H1 (cell line): Measurements from ENCODE around the gene SCP2. TPM values are rescaled to one million over a fixed set of nuclear protein-coding genes. Genes with fewer than 3 reads are reported as not detected.

ENCODE experiments used
- CTCF ChIA-PET: fragments of 300-600 bp; sonication (Branson Sonifier 250); formaldehyde crosslinking; loops from one replicate; lab custom pipeline; 2021; ENCODE audit not compliant: partially characterized antibody; lab: Charles Lee
- POLR2A ChIA-PET: fragments of 300-600 bp; sonication (Branson Sonifier 250); formaldehyde crosslinking; loops from one replicate; lab custom pipeline; 2021; ENCODE audit warnings: inconsistent platforms; ENCODE audit not compliant: partially characterized antibody; lab: Charles Lee
- DNase-seq, 2 experiments: peaks; one replicate each; pipeline versions ENCODE4 v3.0.0 to v3.0.0-alpha.2; 2010 to 2022; ENCODE audit warnings: low spot score in 2 of 2, low read depth in 1 of 2, mixed read lengths in 1 of 2
- FAIRE-seq: peaks from 2 replicates; lab custom pipeline; 2011; peaks lifted over from hg19 to GRCh38; lab: Jason Lieb, UNC
- H2AFZ ChIP-seq: 2 replicates; pipeline ENCODE4 v1.8.1; 2012; ENCODE audit warnings: low read length, inconsistent platforms
- H2AK5ac ChIP-seq: 2 replicates; pipeline ENCODE4 v1.6.1; 2013; ENCODE audit warnings: low read depth, low read length
- H2BK120ac ChIP-seq: replicated peaks from 2 replicates; pipeline ENCODE3; 2013; ENCODE audit warnings: low read depth, low read length, inconsistent platforms
- H2BK12ac ChIP-seq: 2 replicates; pipeline ENCODE4 v1.6.1; 2013; ENCODE audit warnings: low read depth, low read length
- H2BK15ac ChIP-seq: 2 replicates; pipeline ENCODE4 v1.6.1; 2013; ENCODE audit warnings: low read length
- H2BK20ac ChIP-seq: 2 replicates; pipeline ENCODE4 v1.6.1; 2013; ENCODE audit warnings: low read length
- H2BK5ac ChIP-seq: 2 replicates; pipeline ENCODE4 v1.6.1; 2013; ENCODE audit warnings: low read depth, low read length
- H3K14ac ChIP-seq: 2 replicates; pipeline ENCODE4 v1.6.1; 2013; ENCODE audit warnings: inconsistent platforms; ENCODE audit not compliant: insufficient read length
- H3K18ac ChIP-seq: 2 replicates; pipeline ENCODE4 v1.6.1; 2013; ENCODE audit warnings: low read length; ENCODE audit errors: extremely low read depth
- H3K23ac ChIP-seq: 2 replicates; pipeline ENCODE4 v1.6.1; 2013; ENCODE audit warnings: inconsistent platforms; ENCODE audit not compliant: insufficient read length
- H3K23me2 ChIP-seq: 2 replicates; pipeline ENCODE4 v1.6.1; 2013; ENCODE audit warnings: low read depth, low read length
- H3K27ac ChIP-seq: 2 replicates; pipeline ENCODE4 v1.6.1; 2011; ENCODE audit warnings: low read depth, low read length, inconsistent platforms
- H3K27me3 ChIP-seq, 4 experiments: replicated peaks in 1 of 4; 1 replicate in 1 of 4; 2 replicates in 3 of 4; pipeline versions ENCODE4 v1.6.1 to v1.8.1; 2011 to 2013; ENCODE audit warnings: low read length in 3 of 4, mild to moderate bottlenecking in 3 of 4, inconsistent platforms in 2 of 4, mixed read lengths in 2 of 4, moderate library complexity in 1 of 4; ENCODE audit not compliant: control insufficient read depth in 3 of 4, insufficient read depth in 3 of 4; ENCODE audit errors: extremely low read depth in 1 of 4
- H3K36me3 ChIP-seq, 4 experiments: 2 replicates each; pipeline versions ENCODE4 v1.6.1 to v1.8.1; 2011 to 2013; ENCODE audit warnings: mild to moderate bottlenecking in 4 of 4, low read length in 3 of 4, moderate library complexity in 2 of 4, control low read depth in 1 of 4, inconsistent platforms in 1 of 4; ENCODE audit not compliant: insufficient read depth in 4 of 4, control insufficient read depth in 2 of 4
- H3K4ac ChIP-seq: replicated peaks from 2 replicates; pipeline ENCODE3; 2013; ENCODE audit warnings: low read length, low read depth, mixed read lengths, inconsistent platforms; ENCODE audit not compliant: insufficient read length
- H3K4me1 ChIP-seq, 4 experiments: replicated peaks in 1 of 4; 1 replicate in 1 of 4; 2 replicates in 3 of 4; pipeline versions ENCODE4 v1.6.1 to v1.8.1; 2011 to 2013; ENCODE audit warnings: low read length in 3 of 4, inconsistent platforms in 2 of 4, mixed read lengths in 1 of 4; ENCODE audit not compliant: insufficient read depth in 4 of 4, control insufficient read depth in 3 of 4
- H3K4me2 ChIP-seq, 2 experiments: 2 replicates each; pipeline versions ENCODE4 v1.6.1 to v1.8.1; 2011 to 2013; ENCODE audit warnings: low read depth in 2 of 2, low read length in 2 of 2, control low read depth in 1 of 2, inconsistent platforms in 1 of 2, mild to moderate bottlenecking in 1 of 2; ENCODE audit not compliant: insufficient read depth in 1 of 2
- H3K4me3 ChIP-seq, 4 experiments: fragments of 200-600, 300-600 bp in 1 of 4; sonication (generic), shearing (Covaris generic), sonication (Bioruptor Twin) in 1 of 4; 2 replicates each; pipeline versions ENCODE4 v1.5.1 to v1.8.1; 2011 to 2016; ENCODE audit warnings: low read length in 4 of 4, low read depth in 3 of 4, control low read depth in 2 of 4, inconsistent platforms in 2 of 4, mild to moderate bottlenecking in 2 of 4, mixed read lengths in 1 of 4, moderate library complexity in 1 of 4; ENCODE audit not compliant: insufficient read depth in 2 of 4; ENCODE audit errors: extremely low read depth in 1 of 4
- H3K56ac ChIP-seq: replicated peaks from 2 replicates; pipeline ENCODE3; 2013; ENCODE audit warnings: low read depth, mild to moderate bottlenecking, mixed read lengths, low read length, inconsistent platforms; ENCODE audit not compliant: insufficient read length
- H3K79me1 ChIP-seq: 2 replicates; pipeline ENCODE4 v1.6.1; 2013; ENCODE audit warnings: low read depth, low read length, control low read depth
- H3K79me2 ChIP-seq, 2 experiments: 2 replicates each; pipeline versions ENCODE4 v1.6.1 to v1.8.1; 2012 to 2013; ENCODE audit warnings: low read length in 2 of 2, mild to moderate bottlenecking in 2 of 2, inconsistent platforms in 1 of 2; ENCODE audit not compliant: insufficient read depth in 2 of 2, control insufficient read depth in 1 of 2
- H3K9ac ChIP-seq, 4 experiments: replicated peaks in 1 of 4; 1 replicate in 1 of 4; 2 replicates in 3 of 4; pipeline versions ENCODE4 v1.6.1 to v1.8.1; 2011 to 2013; ENCODE audit warnings: low read depth in 3 of 4, low read length in 3 of 4, control low read depth in 2 of 4, mild to moderate bottlenecking in 2 of 4, moderate library complexity in 2 of 4, inconsistent platforms in 1 of 4; ENCODE audit errors: extremely low read depth in 1 of 4
- H3K9me3 ChIP-seq, 2 experiments: 2 replicates each; pipeline versions ENCODE4 v1.6.1 to v1.8.1; 2012 to 2013; ENCODE audit warnings: mild to moderate bottlenecking in 2 of 2, moderate library complexity in 2 of 2, control low read depth in 1 of 2, inconsistent platforms in 1 of 2, low read depth in 1 of 2, low read length in 1 of 2, mixed read lengths in 1 of 2; ENCODE audit not compliant: insufficient read depth in 2 of 2
- H4K20me1 ChIP-seq, 2 experiments: replicated peaks in 1 of 2; 2 replicates each; pipeline versions ENCODE3 to v1.8.1; 2011 to 2013; ENCODE audit warnings: inconsistent platforms in 2 of 2, low read length in 2 of 2, mild to moderate bottlenecking in 1 of 2; ENCODE audit not compliant: insufficient read depth in 2 of 2, control insufficient read depth in 1 of 2
- H4K5ac ChIP-seq: 2 replicates; pipeline ENCODE4 v1.6.1; 2013; ENCODE audit warnings: low read length, low read depth, mixed read lengths, inconsistent platforms; ENCODE audit not compliant: insufficient read length
- H4K8ac ChIP-seq: 2 replicates; pipeline ENCODE4 v1.8.0; 2013; ENCODE audit warnings: mild to moderate bottlenecking, moderate library complexity, low read length, inconsistent platforms; ENCODE audit not compliant: insufficient read depth; ENCODE audit errors: extremely low read depth
- H4K91ac ChIP-seq: replicated peaks from 2 replicates; pipeline ENCODE3; 2013; ENCODE audit warnings: low read length, mixed read lengths, inconsistent platforms; ENCODE audit not compliant: insufficient read length
- ASH2L ChIP-seq: fragments of 200-600, 300-600 bp; sonication (generic); IDR thresholded peaks from one replicate; pipeline ENCODE4 v1.7.1; 2017; ENCODE audit warnings: low read length
- CTBP2 ChIP-seq: IDR thresholded peaks from 2 replicates; pipeline ENCODE4 v1.7.0; 2011; ENCODE audit warnings: borderline replicate concordance, mild to moderate bottlenecking, moderate library complexity, mixed read lengths, low read length; ENCODE audit not compliant: insufficient read depth, insufficient read length
- CTCF ChIP-seq, 3 experiments: IDR thresholded peaks; 1 replicate in 2 of 3; 2 replicates in 1 of 3; pipeline versions ENCODE4 v1.5.1 to v1.6.1; 2011; ENCODE audit warnings: low read length in 3 of 3, mild to moderate bottlenecking in 3 of 3, inconsistent platforms in 2 of 3, low read depth in 1 of 3, moderate library complexity in 1 of 3; ENCODE audit not compliant: insufficient read depth in 1 of 3; ENCODE audit errors: control extremely low read depth in 1 of 3
- EP300 ChIP-seq, 2 experiments: IDR thresholded peaks; 1 replicate in 1 of 2; 2 replicates in 1 of 2; pipeline ENCODE4 v1.6.1; 2011 to 2012; ENCODE audit warnings: low read depth in 2 of 2, low read length in 2 of 2, mild to moderate bottlenecking in 2 of 2, borderline replicate concordance in 1 of 2, inconsistent platforms in 1 of 2, moderate library complexity in 1 of 2
- FOSL1 ChIP-seq: IDR thresholded peaks from 2 replicates; pipeline ENCODE4 v1.6.1; 2011; ENCODE audit warnings: mild to moderate bottlenecking, low read depth, low read length, moderate library complexity; ENCODE audit not compliant: insufficient read depth
- POU5F1 ChIP-seq: IDR thresholded peaks from 2 replicates; pipeline ENCODE4 v1.6.1; 2011; ENCODE audit warnings: low read depth, mild to moderate bottlenecking, low read length, moderate library complexity
- RAD21 ChIP-seq, 2 experiments: IDR thresholded peaks in 1 of 2; conservative IDR thresholded peaks in 1 of 2; 2 replicates each; pipeline ENCODE4 v1.6.1; 2011; ENCODE audit warnings: low read depth in 2 of 2, low read length in 2 of 2, improper control_type of control experiment in 1 of 2, inconsistent platforms in 1 of 2, mild to moderate bottlenecking in 1 of 2, moderate library complexity in 1 of 2
- USF2 ChIP-seq: IDR thresholded peaks from 2 replicates; pipeline ENCODE4 v1.6.1; 2011; ENCODE audit warnings: low read length, improper control_type of control experiment
- WGBS, 2 experiments: shearing (Covaris generic) in 1 of 2; methylation state at CpG; one replicate each; pipeline versions ENCODE4 v1.1.6 to v1.1.7; 2013 to 2015; ENCODE audit warnings: low lambda C conversion rate in 2 of 2, mixed read lengths in 2 of 2, inconsistent platforms in 1 of 2, low coverage in 1 of 2, missing lambda C conversion rate in 1 of 2; ENCODE audit not compliant: insufficient replicate concordance in 2 of 2, insufficient coverage in 1 of 2, insufficient read length in 1 of 2; ENCODE audit errors: extremely low coverage in 1 of 2, missing lambda C conversion rate in 1 of 2; 5-methylcytosine and 5-hydroxymethylcytosine counted together
- polyA plus RNA-seq, 7 experiments: library from polyadenylated mRNA; depleted of rRNA in 3 of 7; stranded (reverse) in 5 of 7; unstranded in 2 of 7; fragments of >200 nt in 5 of 7; fragments of 200-250 nt in 2 of 7; gene quantifications; 1 replicate in 5 of 7; 2 replicates in 1 of 7; 4 replicates in 1 of 7; pipeline versions ENCODE4 v1.2.1 to v1.2.3, GENCODE V29; 2011 to 2013; ENCODE audit warnings: missing spikeins in 2 of 7, mixed read lengths in 2 of 7
- total RNA-seq: library from RNA; stranded (reverse); fragmentation: NEBNext Ultra II Directional; extraction: Animal tissue kit (Norgen Biotek cat#: 25700); gene quantifications from 2 replicates; pipeline ENCODE4 v1.2.1, GENCODE V29; 2021

The SCP2 gene
- total and polyA plus RNA-seq, 2 of the 8 experiments (the other 6 are each of a cell fraction or from before 2014, with no cell fraction given) = 20.9 to 54.3 TPM

GRCh38 chr1:52913537-52913936 is 13.5 kb upstream of the SCP2 start:
- Histone ChIP-seq H2BK15ac (no peak overlapping the region), H2BK12ac (no peak overlapping the region), H3K4me2 (no peak overlapping the region), H3K79me1 (peaks cover 2% of the 10 kb centered on the region; the same call in 1 of the 2 replicates), H3K4me3 (no peak overlapping the region), H3K23me2 (no peaks in the 10 kb centered on the region), H4K8ac (no peak overlapping the region), H3K36me3 (no peaks in the 10 kb centered on the region), H4K91ac (no peak overlapping the region), H3K56ac (no peak overlapping the region), H4K5ac (no peak overlapping the region), H2AK5ac (no peak overlapping the region), H3K4ac (no peak overlapping the region), H3K9ac (no peak overlapping the region), H3K4me1 (peaks cover 0 to 4% (median 0%) of the 10 kb centered on the region in 4 experiments; a peak in 1 of 7 replicates), H3K27me3 (no peaks in the 10 kb centered on the region), H3K18ac (no peak overlapping the region), H2BK5ac (no peak overlapping the region), H3K14ac (no peak overlapping the region), H2BK20ac (no peak overlapping the region), H3K27ac (no peak overlapping the region), H2BK120ac (no peak overlapping the region), H2AFZ (no peak overlapping the region), H3K23ac (no peak overlapping the region), H4K20me1 (peaks cover 0 to 2% of the 10 kb centered on the region in 2 experiments), H3K9me3 (no peaks in the 10 kb centered on the region), H3K79me2 (no peaks in the 10 kb centered on the region)
- CTCF ChIA-PET = interaction anchor here (6.1 kb wide), 1 partner anchor 8 kb away, joined by 39 read pairs; no protein-coding TSS in a partner anchor
- WGBS, 2 experiments = 62% methylated on average over 8 of the region's 8 CpGs; no CpG with 5 or more reads in 1 of the 2 experiments
- FAIRE-seq = no peak
- DNase-seq = peak in 1 of 2 experiments; percentile 64
- POLR2A ChIA-PET = interaction anchor here (0.6 kb wide), 1 partner anchor 210 kb away, joined by 3 read pairs; no protein-coding TSS in a partner anchor
- no peak for TF ChIP-seq EP300 (IDR thresholded peaks at IDR 0.05; ENCODE audit: borderline replicate concordance in 1 of 2, low read depth in 2 of 2, low read length in 2 of 2)
- peak; percentile 65 to 73 for TF ChIP-seq RAD21 (IDR thresholded peaks at IDR 0.05 in 1 of 2, conservative IDR thresholded peaks at IDR 0.05 in 1 of 2; ENCODE audit: low read depth in 2 of 2, low read length in 2 of 2)
- TF ChIP-seq POU5F1 = no peak
- no peak for TF ChIP-seq FOSL1
- no peak for TF ChIP-seq ASH2L
- no peak for TF ChIP-seq CTBP2
- TF ChIP-seq CTCF (IDR thresholded peaks at IDR 0.05; ENCODE audit: control extremely low read depth in 1 of 3, insufficient read depth in 1 of 3, low read depth in 1 of 3, low read length in 3 of 3) = peak; percentile 58 to 73 (median 68)
- peak; percentile 62 for TF ChIP-seq USF2
